IMR-90 (cell line): Measurements from ENCODE around the gene PLAAT4. TPM values are rescaled to one million over a fixed set of nuclear protein-coding genes. Genes with fewer than 3 reads are reported as not detected.

Source experiments
- ATAC-seq: fragments of 200-7000 bp; cut with Tn5 transposase; 2 replicates; pipeline ENCODE4 v1.9.1; 2020; ENCODE audit warnings: low read depth, mild to moderate bottlenecking, moderate library complexity
- BruUV-seq: library from RNA; stranded (reverse); fragments of 400-500 nt; replicated peaks from 2 replicates; lab custom pipeline; 2021; lab: Mats Ljungman, UMichigan
- CTCF ChIA-PET: fragments of 300-600 bp; formaldehyde crosslinking; extraction: SDS; loops from one replicate; lab custom pipeline; 2021; ENCODE audit warnings: antibody characterized with exemption; lab: Yijun Ruan, JAX
- POLR2A ChIA-PET: fragments of 300-600 bp; sonication (Branson Sonifier 250); formaldehyde crosslinking; loops from one replicate; lab custom pipeline; 2022; ENCODE audit warnings: antibody characterized with exemption; ENCODE audit not compliant: unreplicated experiment; lab: Charles Lee
- DNase-seq: peaks from one replicate; pipeline ENCODE4 v3.0.0; 2013
- H2AFZ ChIP-seq: replicated peaks from 2 replicates; pipeline ENCODE3; 2013; ENCODE audit warnings: low read length, mild to moderate bottlenecking; ENCODE audit not compliant: poor library complexity
- H2AK5ac ChIP-seq: 2 replicates; pipeline ENCODE4 v1.6.1; 2013; ENCODE audit warnings: low read depth, low read length, inconsistent platforms
- H2AK9ac ChIP-seq: replicated peaks from 2 replicates; pipeline ENCODE3; 2013; ENCODE audit warnings: mild to moderate bottlenecking, low read depth, low read length, moderate library complexity; ENCODE audit not compliant: poor library complexity
- H2BK120ac ChIP-seq: 2 replicates; pipeline ENCODE4 v1.6.1; 2013; ENCODE audit warnings: low read depth, low read length, inconsistent platforms
- H2BK15ac ChIP-seq: 3 replicates; pipeline ENCODE4 v1.6.1; 2013; ENCODE audit warnings: low read depth, low read length, inconsistent platforms
- H2BK20ac ChIP-seq: 2 replicates; pipeline ENCODE4 v1.6.1; 2013; ENCODE audit warnings: low read depth, mild to moderate bottlenecking, inconsistent platforms, low read length, moderate library complexity
- H2BK5ac ChIP-seq: 2 replicates; pipeline ENCODE4 v1.6.1; 2013; ENCODE audit warnings: mild to moderate bottlenecking, low read depth, low read length, inconsistent platforms; ENCODE audit not compliant: poor library complexity, severe bottlenecking
- H3K14ac ChIP-seq: replicated peaks from 2 replicates; pipeline ENCODE4 v1.6.1; 2013; ENCODE audit warnings: low read depth, low read length, inconsistent platforms
- H3K18ac ChIP-seq: 2 replicates; pipeline ENCODE4 v1.6.1; 2013; ENCODE audit warnings: low read depth, low read length, control low read depth
- H3K23ac ChIP-seq: 2 replicates; pipeline ENCODE4 v1.6.1; 2013; ENCODE audit warnings: low read depth, low read length, inconsistent platforms
- H3K27ac ChIP-seq: 2 replicates; pipeline ENCODE4 v1.5.1; 2013; ENCODE audit warnings: mild to moderate bottlenecking, control low read depth, low read length; ENCODE audit not compliant: insufficient read depth
- H3K27me3 ChIP-seq: 2 replicates; pipeline ENCODE4 v1.6.1; 2013; ENCODE audit warnings: low read length; ENCODE audit not compliant: control insufficient read depth, insufficient read depth
- H3K36me3 ChIP-seq: 2 replicates; pipeline ENCODE4 v1.6.1; 2013; ENCODE audit warnings: low read length, mixed read lengths; ENCODE audit not compliant: control insufficient read depth, insufficient read depth
- H3K4ac ChIP-seq: 2 replicates; pipeline ENCODE4 v1.6.1; 2013; ENCODE audit warnings: low read depth, low read length, inconsistent platforms
- H3K4me1 ChIP-seq: 2 replicates; pipeline ENCODE4 v1.6.1; 2013; ENCODE audit warnings: low read length, mixed read lengths; ENCODE audit not compliant: control insufficient read depth, insufficient read depth
- H3K4me2 ChIP-seq: 2 replicates; pipeline ENCODE4 v1.6.1; 2013; ENCODE audit warnings: low read depth, mild to moderate bottlenecking, control low read depth, low read length, moderate library complexity
- H3K4me3 ChIP-seq: 2 replicates; pipeline ENCODE4 v1.5.1; 2013; ENCODE audit warnings: low read depth, mild to moderate bottlenecking, control low read depth, low read length, moderate library complexity; ENCODE audit not compliant: insufficient read depth
- H3K56ac ChIP-seq: 2 replicates; pipeline ENCODE4 v1.6.1; 2013; ENCODE audit warnings: low read length, inconsistent platforms; ENCODE audit not compliant: insufficient read depth; ENCODE audit errors: extremely low read depth
- H3K79me1 ChIP-seq, 2 experiments: 2 replicates each; pipeline ENCODE4 v1.6.1; 2013; ENCODE audit warnings: low read length in 2 of 2, inconsistent platforms in 1 of 2, low read depth in 1 of 2
- H3K9ac ChIP-seq: 2 replicates; pipeline ENCODE4 v1.6.1; 2013; ENCODE audit warnings: low read depth, low read length, control low read depth
- H3K9me1 ChIP-seq: 2 replicates; pipeline ENCODE4 v1.6.1; 2013; ENCODE audit warnings: low read length, inconsistent platforms; ENCODE audit not compliant: insufficient read depth
- H3K9me3 ChIP-seq: 2 replicates; pipeline ENCODE4 v1.6.1; 2013; ENCODE audit warnings: low read length; ENCODE audit not compliant: control insufficient read depth, insufficient read depth
- H4K20me1 ChIP-seq: 2 replicates; pipeline ENCODE4 v1.6.1; 2013; ENCODE audit warnings: low read length, inconsistent platforms; ENCODE audit not compliant: insufficient read depth
- H4K5ac ChIP-seq: 2 replicates; pipeline ENCODE4 v1.6.1; 2013; ENCODE audit warnings: mild to moderate bottlenecking, low read depth, low read length, control low read depth
- H4K8ac ChIP-seq, 2 experiments: 2 replicates each; pipeline ENCODE4 v1.6.1; 2013; ENCODE audit warnings: low read depth in 2 of 2, low read length in 2 of 2, control low read depth in 1 of 2, inconsistent platforms in 1 of 2
- H4K91ac ChIP-seq: 2 replicates; pipeline ENCODE4 v1.6.1; 2013; ENCODE audit warnings: low read depth, low read length, inconsistent platforms; ENCODE audit not compliant: insufficient read depth
- BHLHE40 ChIP-seq: fragments of 150-350 bp; IDR thresholded peaks from 2 replicates; pipeline ENCODE4 v1.6.1; 2016; ENCODE audit warnings: mild to moderate bottlenecking, low read depth, low read length
- CEBPB ChIP-seq: IDR thresholded peaks from 2 replicates; pipeline ENCODE4 v1.6.1; 2012; ENCODE audit warnings: low read depth, low read length, improper control_type of control experiment
- FOS ChIP-seq: fragments of 150-350 bp; IDR thresholded peaks from 2 replicates; pipeline ENCODE4 v1.6.1; 2016; ENCODE audit warnings: low read depth, low read length
- MAFK ChIP-seq: IDR thresholded peaks from 2 replicates; pipeline ENCODE4 v1.6.1; 2012; ENCODE audit warnings: low read depth, low read length, improper control_type of control experiment
- NFE2L2 ChIP-seq: fragments of 150-350 bp; IDR thresholded peaks from 2 replicates; pipeline ENCODE4 v1.6.1; 2016; ENCODE audit warnings: low read depth, mild to moderate bottlenecking, low read length
- RAD21 ChIP-seq: IDR thresholded peaks from 2 replicates; pipeline ENCODE4 v1.6.1; 2012; ENCODE audit warnings: low read length, improper control_type of control experiment
- RFX5 ChIP-seq: IDR thresholded peaks from 2 replicates; pipeline ENCODE4 v1.8.0; 2012; ENCODE audit warnings: low read depth, mild to moderate bottlenecking, low read length, moderate library complexity
- WGBS, 2 experiments: methylation state at CpG; one replicate each; pipeline versions ENCODE4 v1.1.5 to v1.1.7; 2013; ENCODE audit warnings: missing lambda C conversion rate in 2 of 2; ENCODE audit not compliant: insufficient read length in 1 of 2; ENCODE audit errors: extremely low coverage in 2 of 2; 5-methylcytosine and 5-hydroxymethylcytosine counted together
- dilution Hi-C: fragments of 300-500 bp; cut with HindIII; formaldehyde crosslinking; loops from one replicate; pipeline ENCODE4 v1.14.3; 2018; ENCODE audit warnings: low sequenced_read_pairs; ENCODE audit not compliant: unreplicated experiment
- in situ Hi-C: fragments of 300-500 bp; cut with MboI; formaldehyde crosslinking; loops from 3 replicates; pipeline ENCODE4 v1.14.3; 2019; ENCODE audit warnings: low sequenced_read_pairs, inconsistent platforms, mixed read lengths
- intact Hi-C: fragments of 100-400 bp; cut with micrococcal nuclease; formaldehyde crosslinking; loops from 2 replicates; pipeline ENCODE4 v1.10.0; 2022
- polyA plus RNA-seq, 3 experiments: library from polyadenylated mRNA; depleted of rRNA; stranded (reverse); fragments of >200 nt; gene quantifications; 2 replicates each; pipeline ENCODE4 v1.2.3, GENCODE V29; 2012; ENCODE audit warnings: low replicate concordance in 1 of 3
- total RNA-seq: library from RNA; depleted of rRNA; stranded (reverse); fragments of >200 nt; gene quantifications from 2 replicates; pipeline ENCODE4 v1.2.3, GENCODE V29; 2012

The PLAAT4 gene
- total and polyA plus RNA-seq, 2 of the 4 experiments (the other 2 are of a cell fraction) = 0.17 to 0.18 TPM

DNA sequence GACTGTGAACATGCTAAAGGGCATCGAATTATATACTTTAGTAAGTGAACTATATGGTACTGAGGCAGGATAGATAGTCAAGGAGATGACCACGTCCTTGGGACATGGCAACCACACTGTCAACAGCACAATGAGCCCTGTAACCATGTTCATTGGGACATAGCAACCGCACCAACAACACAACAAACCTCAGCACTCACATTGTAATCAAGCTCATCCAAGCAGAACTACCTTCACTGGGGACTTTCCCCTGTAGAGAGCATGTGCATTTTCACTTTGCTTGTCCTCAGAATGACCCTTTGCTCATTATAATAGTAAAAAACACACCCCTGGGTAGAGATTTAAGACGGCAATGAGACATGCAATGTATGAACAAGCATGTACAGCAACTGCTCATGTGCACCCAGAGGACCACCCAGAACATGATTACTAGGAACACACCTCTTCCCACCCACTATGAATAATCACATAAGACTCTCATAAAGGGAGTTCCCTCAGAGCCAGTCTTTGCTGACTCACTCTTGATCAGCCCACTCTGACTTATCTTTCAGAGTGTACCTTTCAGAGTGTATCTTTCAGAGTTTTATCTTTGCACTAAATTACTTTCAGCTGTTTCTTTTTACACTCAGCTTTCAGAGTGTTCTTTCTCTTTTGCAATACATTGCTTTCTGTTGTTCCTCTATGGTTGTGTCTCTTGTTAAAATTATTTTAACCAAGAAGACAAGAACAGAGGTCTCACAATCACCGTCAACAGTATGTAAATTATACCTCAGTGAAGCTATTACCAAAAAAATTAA lies 30.6 kb downstream of the PLAAT4 start:
- no peak overlapping the region for H3K9ac ChIP-seq
- BruUV-seq = no TSS peak
- peak overlapping the region; percentile 12; the same call in 1 of the 3 replicates for H2BK15ac ChIP-seq
- no peak overlapping the region for H4K5ac ChIP-seq
- peak overlapping the region in 1 of 2 experiments; percentile 33; a peak in 1 of 4 replicates for H4K8ac ChIP-seq
- in situ Hi-C loops (no loop called here), intact Hi-C loops (no loop called here), dilution Hi-C loops (no loop called here)
- H3K18ac ChIP-seq = peak overlapping the region; percentile 18; the same call in 1 of the 2 replicates
- peak overlapping the region; percentile 26 for H2AFZ ChIP-seq
- H3K9me1 ChIP-seq = peaks cover 3% of the 10 kb centered on the region; the same call in 1 of the 2 replicates
- peak; percentile 88 for DNase-seq
- H3K4ac ChIP-seq = peak overlapping the region; percentile 69
- H3K4me2 ChIP-seq = peak overlapping the region; percentile 74
- no peaks in the 10 kb centered on the region for H4K20me1 ChIP-seq
- CTCF ChIA-PET = interaction anchor here (1.0 kb wide), 1 partner anchor 88 kb away, joined by 3 read pairs; no protein-coding TSS in a partner anchor
- H3K23ac ChIP-seq = no peak overlapping the region
- peak overlapping the region; percentile 44; the same call in 1 of the 2 replicates for H2BK120ac ChIP-seq
- TF ChIP-seq FOS (peak; percentile 69), CEBPB (peak; percentile 50; the same call in 1 of the 2 replicates), NFE2L2 (peak; percentile 92), BHLHE40 (0 out of 2 replicates have a peak, but pooled peaks have one; percentile 46), MAFK (peak; percentile 63; the same call in 1 of the 2 replicates), RFX5 (no peak), RAD21 (no peak)
- H2BK20ac ChIP-seq = peak overlapping the region; percentile 73
- no peaks in the 10 kb centered on the region for H3K9me3 ChIP-seq
- ATAC-seq = peak; percentile 97
- peak overlapping the region; percentile 15; the same call in 1 of the 2 replicates for H3K27ac ChIP-seq
- H3K14ac ChIP-seq = peak overlapping the region; percentile 43; the same call in 1 of the 2 replicates
- no peaks in the 10 kb centered on the region for H3K36me3 ChIP-seq
- no peak overlapping the region for H2AK9ac ChIP-seq
- H3K79me1 ChIP-seq = no peaks in the 10 kb centered on the region
- 100% methylated on average over 1 of the region's 5 CpGs; no CpG with 5 or more reads in 1 of the 2 experiments for WGBS, 2 experiments
- H2BK5ac ChIP-seq = peak overlapping the region; percentile 46
- peak overlapping the region; percentile 66; the same call in 1 of the 2 replicates for H4K91ac ChIP-seq
- POLR2A ChIA-PET = no interaction called here
- peak overlapping the region; percentile 72; the same call in 1 of the 2 replicates for H2AK5ac ChIP-seq
- H3K4me1 ChIP-seq = peaks cover 3% of the 10 kb centered on the region; the same call in 1 of the 2 replicates
- no peak overlapping the region for H3K4me3 ChIP-seq
- H3K27me3 ChIP-seq = peaks cover 9% of the 10 kb centered on the region
- no peak overlapping the region for H3K56ac ChIP-seq
